Spleen (tissue), 11 donors: Measurements from ENCODE around the gene TMEM45A. TPM values are rescaled to one million over a fixed set of nuclear protein-coding genes. Genes with fewer than 3 reads are reported as not detected.
"Not testable (repeated sequence)": the region's sequence is repeated elsewhere in the genome, so short reads cannot be mapped to it uniquely, and the experiment has no call there.

ENCODE experiments used
- DNase-seq: peaks from one replicate; pipeline ENCODE4 v3.0.0-alpha.2; 2020
- H3K27ac ChIP-seq, 8 donors: fragments of 200-600 bp; sonication (generic) in 7 of 8; 1 replicate in 4 of 8; 2 replicates in 4 of 8; pipeline versions ENCODE4 v1.5.0 to v1.8.0; 2016 to 2021; ENCODE audit warnings: inconsistent platforms in 4 of 8, mild to moderate bottlenecking in 4 of 8, moderate library complexity in 1 of 8
- H3K27me3 ChIP-seq, 7 donors: fragments of 200-600 bp; sonication (generic) in 6 of 7; replicated peaks in 1 of 7; 1 replicate in 4 of 7; 2 replicates in 3 of 7; pipeline versions ENCODE4 v1.5.0 to v1.8.0; 2016 to 2021; ENCODE audit warnings: inconsistent platforms in 3 of 7, mild to moderate bottlenecking in 1 of 7
- H3K36me3 ChIP-seq, 6 donors: fragments of 200-600 bp; sonication (generic) in 5 of 6; 1 replicate in 4 of 6; 2 replicates in 2 of 6; pipeline versions ENCODE4 v1.5.0 to v1.8.0; 2016 to 2021; ENCODE audit warnings: inconsistent platforms in 2 of 6
- H3K4me1 ChIP-seq, 6 donors: fragments of 200-600 bp; sonication (generic) in 5 of 6; 1 replicate in 3 of 6; 2 replicates in 3 of 6; pipeline versions ENCODE4 v1.5.0 to v1.8.0; 2016 to 2021; ENCODE audit warnings: inconsistent platforms in 3 of 6
- H3K4me3 ChIP-seq, 8 donors: fragments of 200-600 bp; sonication (generic) in 7 of 8; 1 replicate in 4 of 8; 2 replicates in 4 of 8; pipeline versions ENCODE4 v1.5.0 to v1.8.0; 2016 to 2021; ENCODE audit warnings: inconsistent platforms in 4 of 8, mild to moderate bottlenecking in 4 of 8, moderate library complexity in 2 of 8
- H3K9me3 ChIP-seq, 8 donors: fragments of 200-600 bp; sonication (generic) in 7 of 8; 1 replicate in 4 of 8; 2 replicates in 4 of 8; pipeline versions ENCODE4 v1.5.0 to v1.8.0; 2016 to 2021; ENCODE audit warnings: inconsistent platforms in 4 of 8
- POLR2A ChIP-seq, 3 donors: fragments of 450-650 bp; IDR thresholded peaks; one replicate each; pipeline ENCODE4 v1.5.1; 2017; ENCODE audit warnings: antibody characterized with exemption in 3 of 3, mild to moderate bottlenecking in 1 of 3
- POLR2AphosphoS5 ChIP-seq, 3 donors: sonication (generic); formaldehyde crosslinking; IDR thresholded peaks; one replicate each; pipeline ENCODE4 v1.5.1; 2017; ENCODE audit warnings: antibody characterized with exemption in 3 of 3
- WGBS, 5 donors: extraction: QIAGEN DNeasy Blood & Tissue Kit in 3 of 5; methylation state at CpG; one replicate each; pipeline versions ENCODE4 v1.1.5 to v1.1.7; 2013 to 2018; 5-methylcytosine and 5-hydroxymethylcytosine counted together
- intact Hi-C: fragments of 100-400 bp; cut with DNase I; formaldehyde crosslinking; loops from one replicate; pipeline ENCODE4 v1.15.0; 2023; ENCODE audit warnings: low total_unique reads
- polyA plus RNA-seq, 3 donors: library from polyadenylated mRNA; stranded (reverse); fragments of 200-250 nt; gene quantifications; one replicate each; pipeline ENCODE4 v1.2.1, GENCODE V29; 2013
- total RNA-seq, 7 donors: library from RNA; depleted of rRNA in 3 of 7; stranded (reverse); fragments of >200 nt in 3 of 7; fragmentation: NEBNext Ultra II Directional in 4 of 7; extraction: Animal tissue kit (Norgen Biotek cat#: 25700) in 4 of 7; gene quantifications; one replicate each; pipeline versions ENCODE4 v1.1.0 to v1.2.1, GENCODE V29; 2016 to 2021
- TF ChIP-seq, protein P1 (sequence below), 11 experiments: fragments of 200-600 bp in 7 of 11; fragments of 450-650 bp in 4 of 11; sonication (generic) in 4 of 11; IDR thresholded peaks in 8 of 11; conservative IDR thresholded peaks in 3 of 11; 1 replicate in 7 of 11; 2 replicates in 4 of 11; pipeline versions ENCODE4 v1.4.0 to v1.8.0; 2016 to 2021; ENCODE audit warnings: antibody characterized with exemption in 11 of 11, inconsistent platforms in 4 of 11, mild to moderate bottlenecking in 1 of 11
- donor health status: healthy with polysubstance abuse.
- donor health status: DM: no; HTN: no; CAD: no; lungs with moderate emphysema.
- donor health status: DM: no; HTN: no; CAD: no.
- donor health status: Bipolar disorder and iron deficiency.
- donor health status: healthy.
- donor health status: DM: no; HTN: no; CAD: no.
- donor health status: DM: yes; HTN: yes; CAD: no.

TMEM45A gene
- total and polyA plus RNA-seq, 10 donors: 1.2 to 13.4 (median 5.5) TPM

DNA sequence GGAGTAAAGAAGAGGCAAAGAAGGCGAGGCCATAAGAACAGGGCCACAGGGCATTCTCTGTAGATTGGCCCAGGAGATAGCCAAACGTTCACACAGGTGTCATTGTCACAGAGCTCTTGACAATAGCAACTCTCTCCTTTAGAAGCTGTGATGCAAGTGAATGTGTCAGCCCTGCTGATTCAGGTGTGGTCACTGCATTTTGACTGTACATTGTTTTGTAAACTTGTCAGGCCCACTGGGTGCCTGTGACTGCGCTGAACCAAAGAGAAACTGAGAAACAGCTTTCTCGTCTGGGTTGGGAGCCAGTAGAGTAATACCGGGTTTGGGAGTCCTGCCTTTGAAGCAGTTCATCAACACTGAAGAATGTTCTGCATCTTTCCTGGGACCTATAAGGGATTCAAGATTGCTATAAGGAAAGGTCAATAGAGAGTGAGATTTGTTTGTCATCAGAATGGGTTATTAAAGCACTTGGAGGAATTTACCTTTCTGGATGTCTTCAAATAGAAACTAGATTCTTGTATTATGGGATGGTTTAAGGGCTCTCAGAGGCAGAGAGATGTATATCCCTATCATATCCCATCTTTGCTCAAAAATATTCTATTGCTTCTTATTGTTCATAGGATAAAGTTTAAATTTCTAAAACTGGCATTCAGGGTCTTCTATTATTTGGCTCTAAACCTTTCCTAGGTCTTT is 45.4 kb downstream of the TMEM45A start:
- Histone ChIP-seq H3K4me3 (no peak overlapping the region), H3K4me1 (no peaks in the 10 kb centered on the region), H3K27me3 (no peaks in the 10 kb centered on the region), H3K36me3 (no peaks in the 10 kb centered on the region), H3K27ac (no peak overlapping the region), H3K9me3 (no peaks in the 10 kb centered on the region)
- no peak for TF ChIP-seq POLR2A (IDR thresholded peaks at IDR 0.05)
- TF ChIP-seq POLR2AphosphoS5 (IDR thresholded peaks at IDR 0.05): no peak
- TF ChIP-seq, protein P1, sequence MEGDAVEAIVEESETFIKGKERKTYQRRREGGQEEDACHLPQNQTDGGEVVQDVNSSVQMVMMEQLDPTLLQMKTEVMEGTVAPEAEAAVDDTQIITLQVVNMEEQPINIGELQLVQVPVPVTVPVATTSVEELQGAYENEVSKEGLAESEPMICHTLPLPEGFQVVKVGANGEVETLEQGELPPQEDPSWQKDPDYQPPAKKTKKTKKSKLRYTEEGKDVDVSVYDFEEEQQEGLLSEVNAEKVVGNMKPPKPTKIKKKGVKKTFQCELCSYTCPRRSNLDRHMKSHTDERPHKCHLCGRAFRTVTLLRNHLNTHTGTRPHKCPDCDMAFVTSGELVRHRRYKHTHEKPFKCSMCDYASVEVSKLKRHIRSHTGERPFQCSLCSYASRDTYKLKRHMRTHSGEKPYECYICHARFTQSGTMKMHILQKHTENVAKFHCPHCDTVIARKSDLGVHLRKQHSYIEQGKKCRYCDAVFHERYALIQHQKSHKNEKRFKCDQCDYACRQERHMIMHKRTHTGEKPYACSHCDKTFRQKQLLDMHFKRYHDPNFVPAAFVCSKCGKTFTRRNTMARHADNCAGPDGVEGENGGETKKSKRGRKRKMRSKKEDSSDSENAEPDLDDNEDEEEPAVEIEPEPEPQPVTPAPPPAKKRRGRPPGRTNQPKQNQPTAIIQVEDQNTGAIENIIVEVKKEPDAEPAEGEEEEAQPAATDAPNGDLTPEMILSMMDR (IDR thresholded peaks at IDR 0.05 in 8 of 11, conservative IDR thresholded peaks at IDR 0.05 in 3 of 11): no peak
- DNase-seq: no peak
- 83 to 95% (median 89%) methylated on average over 5 of the region's 5 CpGs for WGBS, 5 donors
- intact Hi-C loops: no loop called here

DNA sequence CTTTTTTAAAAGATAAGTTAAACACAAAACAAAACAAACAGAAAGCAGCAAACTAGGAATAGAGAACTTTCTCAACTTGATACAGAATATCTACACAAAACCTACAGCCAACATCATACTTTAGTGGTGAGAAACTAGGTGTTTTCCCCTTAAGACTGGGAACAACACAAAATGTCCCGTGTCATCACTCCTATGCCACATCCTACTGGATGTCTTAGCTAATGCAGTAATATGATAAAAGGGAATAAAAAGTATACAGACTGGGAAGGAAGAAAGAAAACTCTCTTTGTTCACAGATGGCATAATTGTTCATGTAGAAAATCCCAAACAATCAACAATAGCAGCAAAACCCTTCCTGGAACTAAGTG is 45.9 kb downstream of the TMEM45A start:
- no peak for DNase-seq
- no peak overlapping the region for H3K4me3 ChIP-seq
- 76 to 98% (median 80%) methylated on average over 1 of the region's 1 CpG for WGBS, 5 donors
- intact Hi-C loops: no loop called here
- no peak overlapping the region for H3K27ac ChIP-seq
- TF ChIP-seq, protein P1 (IDR thresholded peaks at IDR 0.05 in 8 of 11, conservative IDR thresholded peaks at IDR 0.05 in 3 of 11): no peak
- TF ChIP-seq POLR2AphosphoS5 (IDR thresholded peaks at IDR 0.05) (no peak), POLR2A (IDR thresholded peaks at IDR 0.05) (no peak)
- H3K27me3 ChIP-seq: no peaks in the 10 kb centered on the region
- no peaks in the 10 kb centered on the region for H3K9me3 ChIP-seq
- H3K4me1 ChIP-seq: no peaks in the 10 kb centered on the region
- no peaks in the 10 kb centered on the region for H3K36me3 ChIP-seq

DNA sequence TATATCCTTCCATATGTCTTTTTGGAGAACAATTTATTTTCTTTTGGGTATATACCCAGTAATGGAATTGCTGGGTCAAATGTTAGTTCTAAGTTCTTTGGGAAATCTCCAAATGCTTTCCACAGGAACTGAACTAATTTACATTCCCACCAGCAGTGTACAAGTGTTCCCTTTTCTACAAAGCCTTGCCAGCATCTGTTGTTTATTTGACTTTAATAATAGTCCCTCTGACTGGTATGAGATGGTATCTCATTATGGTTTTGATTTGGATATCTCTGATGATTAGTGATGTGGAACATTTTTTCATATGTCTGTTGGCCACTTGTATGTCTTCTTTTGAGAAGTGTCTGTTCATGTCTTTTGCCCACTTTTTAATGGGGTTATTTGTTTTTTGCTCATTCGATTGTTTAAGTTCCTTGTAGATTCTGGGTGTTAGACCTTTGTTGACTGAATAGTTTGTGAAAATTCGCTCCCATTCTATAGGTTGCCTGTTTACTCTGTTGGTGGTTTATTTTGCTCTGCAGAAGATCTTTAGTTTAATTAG is 48.4 kb downstream of the TMEM45A start:
- H3K36me3 ChIP-seq: no peaks in the 10 kb centered on the region
- TF ChIP-seq POLR2A (IDR thresholded peaks at IDR 0.05) (no peak), POLR2AphosphoS5 (IDR thresholded peaks at IDR 0.05) (no peak)
- TF ChIP-seq, protein P1 (IDR thresholded peaks at IDR 0.05 in 8 of 11, conservative IDR thresholded peaks at IDR 0.05 in 3 of 11): no peak
- no peaks in the 10 kb centered on the region for H3K4me1 ChIP-seq
- H3K27me3 ChIP-seq: no peaks in the 10 kb centered on the region
- 88 to 98% (median 93%) methylated on average over 2 of the region's 2 CpGs for WGBS, 5 donors
- no peak overlapping the region for H3K4me3 ChIP-seq
- H3K27ac ChIP-seq: no peak overlapping the region
- H3K9me3 ChIP-seq: no peaks in the 10 kb centered on the region
- intact Hi-C loops: no loop called here
- DNase-seq: no peak

DNA sequence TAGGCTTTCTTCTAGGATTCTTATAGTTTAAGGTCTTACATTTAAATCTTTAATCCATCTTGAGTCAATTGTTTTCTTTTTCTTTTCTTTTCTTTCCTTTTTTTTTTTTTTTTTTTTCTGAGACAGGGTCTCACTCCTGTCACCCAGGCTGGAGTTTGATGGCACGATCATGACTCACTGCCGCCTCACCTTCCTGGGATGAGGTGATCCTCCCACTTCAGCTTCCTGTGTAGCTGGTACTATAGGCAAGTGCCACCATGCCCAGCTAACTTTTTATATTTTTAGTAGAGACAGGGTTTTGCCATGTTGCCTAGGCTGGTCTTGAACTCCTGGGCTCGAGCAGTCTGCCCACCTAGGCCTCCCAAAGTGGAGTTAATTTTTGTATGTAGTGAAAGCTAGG is 49.0 kb downstream of the TMEM45A start:
- 79 to 94% (median 89%) methylated on average over 3 of the region's 3 CpGs for WGBS, 5 donors
- intact Hi-C loops, H3K4me3 ChIP-seq, H3K4me1 ChIP-seq, H3K9me3 ChIP-seq, H3K36me3 ChIP-seq, H3K27ac ChIP-seq, H3K27me3 ChIP-seq, DNase-seq: not testable (repeated sequence)
